IMR-90 (cell line): ENCODE data around the gene GIMAP4. TPM values are rescaled to one million over a fixed set of nuclear protein-coding genes. Genes with fewer than 3 reads are reported as not detected.

Experiments
- polyA plus RNA-seq, 3 experiments: library from polyadenylated mRNA; depleted of rRNA; stranded (reverse); fragments of >200 nt; gene quantifications; 2 replicates each; pipeline ENCODE4 v1.2.3, GENCODE V29; 2012; ENCODE audit warnings: low replicate concordance in 1 of 3
- total RNA-seq: library from RNA; depleted of rRNA; stranded (reverse); fragments of >200 nt; gene quantifications from 2 replicates; pipeline ENCODE4 v1.2.3, GENCODE V29; 2012; rRNA removed

The GIMAP4 gene
- total and polyA plus RNA-seq, 2 of the 4 experiments (the other 2 are of a cell fraction) = not detected

Other genes starting within 250 kb of the GIMAP4 start
- not detected in 2 replicates for gene LRRC61, start 244.0 kb upstream of the GIMAP4 start, total RNA-seq
- gene LRRC61, start 244.0 kb upstream of the GIMAP4 start, polyA plus RNA-seq (2012; rRNA removed) = 0.06 and 0.07 TPM in 2 replicates
- not detected in 2 replicates for gene ACTR3C, start 243.8 kb upstream of the GIMAP4 start, total RNA-seq
- gene ACTR3C, start 243.8 kb upstream of the GIMAP4 start, polyA plus RNA-seq (2012; rRNA removed) = not detected in 2 replicates
- not detected in 2 replicates for gene RARRES2, start 225.8 kb upstream of the GIMAP4 start, total RNA-seq
- gene RARRES2, start 225.8 kb upstream of the GIMAP4 start, polyA plus RNA-seq (2012; rRNA removed) = 1.4 and 1.6 TPM in 2 replicates
- 19.4 and 20.6 TPM in 2 replicates for gene REPIN1, start 198.6 kb upstream of the GIMAP4 start, total RNA-seq
- 50.6 and 59.7 TPM in 2 replicates for gene REPIN1, start 198.6 kb upstream of the GIMAP4 start, polyA plus RNA-seq (2012; rRNA removed)
- gene ZNF775, start 188.1 kb upstream of the GIMAP4 start, total RNA-seq = 1.4 TPM in 2 replicates
- gene ZNF775, start 188.1 kb upstream of the GIMAP4 start, polyA plus RNA-seq (2012; rRNA removed) = 2.6 and 4.0 TPM in 2 replicates
- not detected in 2 replicates for gene GIMAP8, start 116.8 kb upstream of the GIMAP4 start, total RNA-seq
- gene GIMAP8, start 116.8 kb upstream of the GIMAP4 start, polyA plus RNA-seq (2012; rRNA removed) = not detected in 2 replicates
- gene GIMAP7, start 52.5 kb upstream of the GIMAP4 start, total RNA-seq = not detected in 2 replicates
- gene GIMAP7, start 52.5 kb upstream of the GIMAP4 start, polyA plus RNA-seq (2012; rRNA removed) = not detected in 2 replicates
- gene GIMAP6, start 65.0 kb downstream of the GIMAP4 start, total RNA-seq = not detected in 2 replicates
- gene GIMAP6, start 65.0 kb downstream of the GIMAP4 start, polyA plus RNA-seq (2012; rRNA removed) = not detected in 2 replicates
- under 0.01 TPM in 1 of 2 replicates, not detected in the other for gene GIMAP2, start 118.3 kb downstream of the GIMAP4 start, total RNA-seq
- gene GIMAP2, start 118.3 kb downstream of the GIMAP4 start, polyA plus RNA-seq (2012; rRNA removed) = not detected in 2 replicates
- gene GIMAP1, start 149.2 kb downstream of the GIMAP4 start, total RNA-seq = not detected in 2 replicates
- gene GIMAP1, start 149.2 kb downstream of the GIMAP4 start, polyA plus RNA-seq (2012; rRNA removed) = not detected in 2 replicates
- gene GIMAP5, start 170.0 kb downstream of the GIMAP4 start, total RNA-seq = not detected in 2 replicates
- gene GIMAP5, start 170.0 kb downstream of the GIMAP4 start, polyA plus RNA-seq (2012; rRNA removed) = not detected in 2 replicates
- not detected in 2 replicates for gene TMEM176B, start 233.0 kb downstream of the GIMAP4 start, total RNA-seq
- not detected in 2 replicates for gene TMEM176B, start 233.0 kb downstream of the GIMAP4 start, polyA plus RNA-seq (2012; rRNA removed)
- gene TMEM176A, start 233.4 kb downstream of the GIMAP4 start, total RNA-seq = not detected in 2 replicates
- gene TMEM176A, start 233.4 kb downstream of the GIMAP4 start, polyA plus RNA-seq (2012; rRNA removed) = not detected in 2 replicates